Neutrophil (primary cell): ENCODE data around the gene KANK2.
"Not testable (repeated sequence)": the region's sequence is repeated elsewhere in the genome, so short reads cannot be mapped to it uniquely, and the experiment has no call there.

Source experiments
- H3K27ac ChIP-seq: fragments of 200-600 bp; sonication (generic); 2 replicates; pipeline ENCODE4 v1.5.1; 2016; ENCODE audit warnings: mild to moderate bottlenecking, moderate library complexity
- H3K27me3 ChIP-seq: fragments of 200-600 bp; sonication (generic); 2 replicates; pipeline ENCODE4 v1.6.0; 2016; ENCODE audit warnings: mild to moderate bottlenecking
- H3K36me3 ChIP-seq: fragments of 200-600 bp; sonication (generic); 2 replicates; pipeline ENCODE4 v1.5.1; 2017
- H3K4me1 ChIP-seq, 2 experiments: fragments of 200-600 bp in 1 of 2; sonication (generic) in 1 of 2; 1 replicate in 1 of 2; 2 replicates in 1 of 2; pipeline versions ENCODE4 v1.5.1 to v1.6.1; 2013 to 2016; ENCODE audit warnings: low read depth in 1 of 2, low read length in 1 of 2, mild to moderate bottlenecking in 1 of 2, moderate library complexity in 1 of 2; ENCODE audit not compliant: control insufficient read depth in 1 of 2, insufficient read depth in 1 of 2
- H3K4me3 ChIP-seq, 2 experiments: fragments of 200-600 bp in 1 of 2; sonication (generic) in 1 of 2; 1 replicate in 1 of 2; 2 replicates in 1 of 2; pipeline ENCODE4 v1.5.1; 2013 to 2016; ENCODE audit warnings: low read depth in 1 of 2, low read length in 1 of 2, mild to moderate bottlenecking in 1 of 2, moderate library complexity in 1 of 2
- H3K9me3 ChIP-seq: fragments of 200-600 bp; sonication (generic); 2 replicates; pipeline ENCODE4 v1.5.1; 2016
- CTCF ChIP-seq: fragments of 200-600 bp; sonication (generic); IDR thresholded peaks from 2 replicates; pipeline ENCODE4 v1.5.1; 2016; ENCODE audit warnings: antibody characterized with exemption

The KANK2 gene

GRCh38 chr19:11148001-11148400 is 49.3 kb downstream of the KANK2 start:
- peaks cover 42% of the 10 kb centered on the region for H3K36me3 ChIP-seq
- H3K27ac ChIP-seq = no peak overlapping the region
- no peak for TF ChIP-seq CTCF
- H3K4me3 ChIP-seq = no peak overlapping the region
- H3K9me3 ChIP-seq = no peaks in the 10 kb centered on the region
- no peaks in the 10 kb centered on the region for H3K27me3 ChIP-seq
- H3K4me1 ChIP-seq = peaks cover 0 to 3% of the 10 kb centered on the region in 2 experiments

- H3K27ac ChIP-seq = no peak overlapping the region
- H3K27me3 ChIP-seq = no peaks in the 10 kb centered on the region
- H3K4me3 ChIP-seq = no peak overlapping the region
- H3K36me3 ChIP-seq = peaks cover 35% of the 10 kb centered on the region
- TF ChIP-seq CTCF = no peak
- H3K4me1 ChIP-seq = peaks cover 0 to 7% of the 10 kb centered on the region in 2 experiments
- no peaks in the 10 kb centered on the region for H3K9me3 ChIP-seq
These were observed 51.8 kb downstream of the KANK2 start for GRCh38 chr19:11145536-11145924.

GRCh38 chr19:11142528-11143171 is 54.7 kb downstream of the KANK2 start:
- H3K9me3 ChIP-seq = no peaks in the 10 kb centered on the region
- peaks cover 25% of the 10 kb centered on the region for H3K36me3 ChIP-seq
- no peak overlapping the region for H3K4me3 ChIP-seq
- H3K27ac ChIP-seq = no peak overlapping the region
- peaks cover 6 to 17% of the 10 kb centered on the region in 2 experiments for H3K4me1 ChIP-seq
- no peak for TF ChIP-seq CTCF
- peaks cover 24% of the 10 kb centered on the region for H3K27me3 ChIP-seq

DNA sequence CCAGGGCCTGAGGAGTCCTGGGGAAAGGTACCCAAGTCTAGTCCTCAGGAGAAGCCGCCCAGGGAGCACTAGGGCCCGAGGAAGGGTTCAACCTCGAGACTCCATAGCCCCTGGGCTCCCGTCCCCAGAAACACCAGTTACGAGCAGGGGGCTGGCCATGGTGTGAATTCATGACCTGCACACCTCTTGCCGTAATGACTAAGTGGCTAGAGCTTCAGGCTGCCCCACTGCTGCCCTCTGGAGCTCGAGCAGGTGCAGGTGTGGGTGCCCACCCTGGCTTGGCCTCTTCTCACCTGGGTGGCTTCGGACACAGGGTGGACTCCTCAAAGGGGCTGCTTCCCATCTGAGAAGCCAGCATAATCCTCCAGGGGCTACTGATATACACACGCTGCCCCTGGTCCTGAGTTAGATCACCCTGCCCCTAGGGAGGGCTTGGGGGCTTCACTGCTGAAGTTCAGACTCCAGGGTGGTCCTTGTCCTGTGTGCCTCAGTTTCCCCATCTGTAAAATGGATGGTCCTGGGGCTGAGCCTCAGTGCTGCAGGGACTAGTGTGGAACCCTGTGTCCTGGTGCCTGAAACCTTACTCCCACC is 55.3 kb downstream of the KANK2 start:
- TF ChIP-seq CTCF = no peak
- Histone ChIP-seq H3K4me3 (no peak overlapping the region), H3K27me3 (peaks cover 24% of the 10 kb centered on the region), H3K9me3 (no peaks in the 10 kb centered on the region), H3K4me1 (peaks cover 12 to 23% of the 10 kb centered on the region in 2 experiments), H3K36me3 (peaks cover 19% of the 10 kb centered on the region), H3K27ac (no peak overlapping the region)

GRCh38 chr19:11140896-11141295 is 56.4 kb downstream of the KANK2 start:
- Histone ChIP-seq H3K4me1 (peaks cover 18 to 29% of the 10 kb centered on the region in 2 experiments), H3K27ac (no peak overlapping the region), H3K27me3 (peaks cover 24% of the 10 kb centered on the region), H3K4me3 (no peak overlapping the region), H3K36me3 (peaks cover 15% of the 10 kb centered on the region), H3K9me3 (no peaks in the 10 kb centered on the region)
- no peak for TF ChIP-seq CTCF

DNA sequence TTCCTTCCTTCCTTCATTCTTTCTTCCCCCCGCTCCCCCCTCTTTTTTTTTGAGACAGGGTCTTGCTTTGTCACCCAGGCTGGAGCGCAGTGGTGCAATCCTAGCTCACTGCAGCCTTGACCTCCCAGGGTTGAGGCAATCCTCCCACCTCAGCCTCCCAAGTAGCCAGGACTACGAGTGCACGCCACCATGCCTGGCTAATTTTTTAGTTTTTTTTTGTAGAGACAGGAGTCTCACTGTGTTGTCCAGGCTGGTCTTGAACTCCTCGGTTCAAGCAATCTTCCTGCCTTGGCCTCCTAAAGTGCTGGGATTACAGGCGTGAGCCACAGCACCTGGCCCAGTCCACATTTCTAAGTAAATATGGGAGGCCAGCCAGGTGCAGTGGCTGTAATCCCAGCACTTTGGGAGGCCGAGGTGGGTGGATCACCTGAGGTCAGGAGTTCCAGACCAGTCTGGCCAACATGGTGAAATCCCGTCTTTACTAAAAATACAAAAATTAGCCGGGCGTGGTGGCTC is 57.3 kb downstream of the KANK2 start:
- H3K27ac ChIP-seq, H3K36me3 ChIP-seq, H3K9me3 ChIP-seq, H3K4me3 ChIP-seq: not testable (repeated sequence)
- peaks cover 18 to 29% of the 10 kb centered on the region in 2 experiments for H3K4me1 ChIP-seq
- H3K27me3 ChIP-seq = peaks cover 24% of the 10 kb centered on the region
